Fibroblast of the aortic adventitia (primary cell): Measurements from ENCODE around the gene TMEM209. TPM values are rescaled to one million over a fixed set of nuclear protein-coding genes. Genes with fewer than 3 reads are reported as not detected.
"Not testable (repeated sequence)": the region's sequence is repeated elsewhere in the genome, so short reads cannot be mapped to it uniquely, and the experiment has no call there.

ENCODE experiments used
- DNase-seq: peaks from one replicate; pipeline ENCODE4 v3.0.0-alpha.2; 2010; ENCODE audit warnings: low read depth
- H3K4me3 ChIP-seq: 2 replicates; pipeline ENCODE4 v1.5.1; 2011; ENCODE audit warnings: low read depth, mild to moderate bottlenecking, control low read depth, low read length, moderate library complexity
- total RNA-seq: library from RNA; depleted of rRNA; stranded (reverse); fragments of >200 nt; gene quantifications from 2 replicates; pipeline ENCODE4 v1.2.3, GENCODE V29; 2012; ENCODE audit warnings: low replicate concordance
- TF ChIP-seq, protein P1 (sequence below): IDR thresholded peaks from 2 replicates; pipeline ENCODE4 v1.5.1; 2011; ENCODE audit warnings: mild to moderate bottlenecking, low read length, control low read depth, inconsistent platforms; ENCODE audit not compliant: insufficient read depth

The TMEM209 gene
- total RNA-seq: 5.2 and 33.4 TPM in 2 replicates

GRCh38 chr7:130205084-130205947, at the start of gene TMEM209:
TSS of gene TMEM209 (minus strand) at chr7:130205406. CDS start at chr7:130205375, 31 bp downstream.
- TF ChIP-seq, protein P1, sequence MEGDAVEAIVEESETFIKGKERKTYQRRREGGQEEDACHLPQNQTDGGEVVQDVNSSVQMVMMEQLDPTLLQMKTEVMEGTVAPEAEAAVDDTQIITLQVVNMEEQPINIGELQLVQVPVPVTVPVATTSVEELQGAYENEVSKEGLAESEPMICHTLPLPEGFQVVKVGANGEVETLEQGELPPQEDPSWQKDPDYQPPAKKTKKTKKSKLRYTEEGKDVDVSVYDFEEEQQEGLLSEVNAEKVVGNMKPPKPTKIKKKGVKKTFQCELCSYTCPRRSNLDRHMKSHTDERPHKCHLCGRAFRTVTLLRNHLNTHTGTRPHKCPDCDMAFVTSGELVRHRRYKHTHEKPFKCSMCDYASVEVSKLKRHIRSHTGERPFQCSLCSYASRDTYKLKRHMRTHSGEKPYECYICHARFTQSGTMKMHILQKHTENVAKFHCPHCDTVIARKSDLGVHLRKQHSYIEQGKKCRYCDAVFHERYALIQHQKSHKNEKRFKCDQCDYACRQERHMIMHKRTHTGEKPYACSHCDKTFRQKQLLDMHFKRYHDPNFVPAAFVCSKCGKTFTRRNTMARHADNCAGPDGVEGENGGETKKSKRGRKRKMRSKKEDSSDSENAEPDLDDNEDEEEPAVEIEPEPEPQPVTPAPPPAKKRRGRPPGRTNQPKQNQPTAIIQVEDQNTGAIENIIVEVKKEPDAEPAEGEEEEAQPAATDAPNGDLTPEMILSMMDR: no peak
- peak; percentile 97 for DNase-seq

DNA sequence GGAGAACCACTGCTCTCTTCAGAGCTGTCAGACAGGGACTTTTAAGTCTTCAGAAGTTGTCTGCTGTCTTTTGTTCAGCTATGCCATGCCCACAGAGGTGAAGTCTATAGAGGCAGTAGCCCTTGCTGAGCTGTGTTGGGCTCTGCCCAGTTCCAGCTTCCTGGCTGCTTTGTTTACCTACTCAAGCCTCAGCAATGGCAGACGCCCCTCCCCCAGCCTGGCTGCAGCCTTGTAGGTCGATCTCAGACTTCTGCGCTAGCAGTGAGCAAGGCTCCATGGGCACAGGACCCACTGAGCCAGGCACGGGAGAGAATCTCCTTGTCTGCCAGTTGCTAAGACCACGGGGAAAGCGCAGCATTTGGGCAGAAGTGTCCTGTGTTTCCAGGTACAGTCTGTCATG, 49.3 kb upstream of the TMEM209 start:
- H3K4me3 ChIP-seq: no peak overlapping the region
- TF ChIP-seq, protein P1: no peak
- DNase-seq: no peak

More at GRCh38 chr7:130205084-130205947, at the start of gene TMEM209:
- peak within 1 kb of the TSS; percentile 96 for H3K4me3 ChIP-seq

DNA sequence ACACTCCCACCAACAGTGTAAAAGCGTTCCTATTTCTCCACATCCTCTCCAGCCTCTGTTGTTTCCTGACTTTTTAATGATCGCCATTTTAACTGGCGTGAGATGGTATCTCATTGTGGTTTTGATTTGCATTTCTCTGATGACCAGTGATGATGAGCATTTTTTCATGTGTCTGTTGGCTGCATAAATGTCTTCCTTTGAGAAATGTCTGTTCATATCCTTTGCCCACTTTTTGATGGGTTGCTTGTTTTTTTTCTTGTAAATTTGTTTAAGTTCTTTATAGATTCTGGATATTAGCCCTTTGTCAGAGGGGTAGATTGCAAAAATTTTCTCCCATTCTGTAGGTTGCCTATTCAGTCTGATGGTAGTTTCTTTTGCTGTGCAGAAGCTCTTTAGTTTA, 44.4 kb upstream of the TMEM209 start:
- DNase-seq, H3K4me3 ChIP-seq: not testable (repeated sequence)

DNA sequence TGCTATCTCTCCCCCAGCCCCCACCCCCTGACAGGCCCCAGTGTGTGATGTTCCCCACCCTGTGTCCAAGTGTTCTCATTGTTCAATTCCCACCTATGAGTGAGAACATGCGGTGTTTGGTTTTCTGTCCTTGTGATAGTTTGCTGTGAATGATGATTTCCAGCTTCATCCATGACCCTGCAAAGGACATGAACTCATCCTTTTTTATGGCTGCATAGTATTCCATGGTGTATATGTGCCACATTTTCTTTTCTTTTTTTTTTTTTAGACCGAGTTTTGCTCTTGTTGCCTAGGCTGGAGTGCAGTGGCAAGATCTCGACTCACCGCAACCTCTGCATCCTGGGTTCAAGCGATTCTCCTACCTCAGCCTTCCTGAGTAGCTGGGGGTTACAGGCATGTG, 43.6 kb upstream of the TMEM209 start:
- DNase-seq, H3K4me3 ChIP-seq: not testable (repeated sequence)

DNA sequence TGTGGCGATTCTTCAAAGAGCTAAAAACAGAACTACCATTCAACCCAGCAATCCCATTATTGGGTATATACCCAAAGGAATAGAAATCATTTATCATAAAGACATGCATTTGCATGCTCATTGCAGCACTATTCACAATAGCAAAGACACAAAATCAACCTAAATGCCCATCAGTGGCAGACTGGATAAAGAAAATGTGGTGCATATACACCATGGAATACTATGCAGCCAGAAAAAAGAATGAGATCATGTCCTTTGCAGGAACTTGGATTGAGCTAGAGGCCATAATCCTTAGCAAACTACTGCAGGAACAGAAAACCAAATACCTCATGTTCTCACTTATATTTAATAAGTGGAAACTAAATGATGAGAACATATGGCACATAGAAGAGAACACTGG, 41.3 kb upstream of the TMEM209 start:
- DNase-seq: not testable (repeated sequence)

DNA sequence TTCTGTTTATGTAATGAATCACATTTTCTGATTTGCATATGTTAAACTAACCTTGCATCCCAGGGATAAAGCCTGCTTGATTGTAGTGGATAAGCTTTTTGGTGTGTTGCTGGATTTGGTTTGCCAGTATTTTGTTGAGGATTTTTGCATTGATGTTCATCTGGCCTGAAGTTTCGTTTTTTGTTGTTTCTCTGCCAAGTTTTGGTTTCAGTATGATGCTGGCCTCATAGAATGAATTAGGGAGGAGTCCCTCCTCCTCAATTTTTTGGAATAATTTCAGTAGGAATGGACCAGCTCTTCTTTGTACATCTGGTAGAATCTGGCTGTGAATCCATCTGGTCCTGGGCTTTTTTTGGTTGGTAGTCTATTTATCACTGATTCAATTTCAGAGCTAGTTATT, 38.3 kb upstream of the TMEM209 start:
- not testable (repeated sequence) for H3K4me3 ChIP-seq

More for the DNA sequence above, 41.3 kb upstream of the TMEM209 start:
- not testable (repeated sequence) for H3K4me3 ChIP-seq

DNA sequence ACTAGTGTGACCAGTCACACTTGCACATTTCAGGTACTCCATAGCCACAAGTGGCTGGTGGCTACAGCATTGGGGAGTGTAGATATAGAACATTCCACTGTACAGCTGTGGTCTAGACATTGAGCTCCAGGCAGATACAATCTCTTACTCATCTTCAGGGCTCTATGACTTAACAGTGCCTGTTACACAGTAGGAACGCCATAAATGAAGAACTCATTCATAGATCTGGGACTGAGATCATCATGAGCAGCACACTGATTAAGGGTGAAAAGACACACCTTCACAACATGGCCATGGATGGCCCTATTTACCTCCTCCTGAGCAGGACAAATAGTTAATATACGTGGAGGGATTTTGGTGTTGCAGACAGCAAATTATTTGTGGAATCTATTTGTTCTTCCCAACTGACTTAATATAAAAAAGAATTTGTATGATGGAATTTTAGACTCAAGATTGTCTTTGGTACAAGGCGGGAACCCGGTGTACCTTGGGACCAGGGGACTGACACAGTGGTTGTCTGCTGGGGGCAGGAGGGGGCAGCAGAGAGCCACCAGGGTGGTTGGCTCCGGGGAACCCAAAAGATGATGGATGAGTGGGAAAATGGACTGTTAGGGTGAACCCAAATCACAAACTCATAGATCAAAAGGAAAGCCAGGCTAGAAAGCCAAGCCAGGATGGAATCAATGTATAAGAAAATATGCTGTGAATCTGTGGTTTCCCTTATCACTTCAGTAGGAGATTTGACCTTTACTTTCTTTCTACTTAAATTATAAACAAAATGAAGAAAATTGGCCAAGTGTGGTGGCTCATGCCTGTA, 37.2 kb upstream of the TMEM209 start:
- no peak overlapping the region for H3K4me3 ChIP-seq
- TF ChIP-seq, protein P1: peak; percentile 91
- peak; percentile 53 for DNase-seq

More for the DNA sequence above, 38.3 kb upstream of the TMEM209 start:
- peak; percentile 66 for DNase-seq

- no peak for DNase-seq
- H3K4me3 ChIP-seq: no peak overlapping the region
- TF ChIP-seq, protein P1: no peak
Measured at GRCh38 chr7:130240240-130240639, 35.0 kb upstream of the TMEM209 start.

DNA sequence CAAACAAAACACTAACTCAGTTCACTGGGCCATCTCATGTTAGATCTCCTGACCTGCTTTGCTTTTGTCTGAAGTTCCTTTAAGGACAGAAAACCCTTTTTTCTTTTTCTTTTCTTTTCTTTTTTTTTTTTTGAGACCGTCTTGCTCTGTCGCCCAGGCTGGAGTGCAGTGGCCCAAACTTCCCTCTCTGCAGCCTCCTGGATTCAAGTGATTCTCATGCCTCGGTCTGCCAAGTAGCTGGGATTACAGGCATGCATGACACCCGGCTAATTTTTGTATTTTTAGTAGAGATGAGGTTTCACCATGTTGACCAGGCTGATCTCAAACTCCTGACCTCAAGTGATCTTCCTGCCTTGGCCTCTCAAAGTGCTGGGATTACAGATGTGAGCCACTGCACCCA, 31.2 kb upstream of the TMEM209 start:
- H3K4me3 ChIP-seq, DNase-seq: not testable (repeated sequence)
